Small intestine (tissue), 7 donors: ENCODE results near the gene TDRD12. TPM values are rescaled to one million over a fixed set of nuclear protein-coding genes. Genes with fewer than 3 reads are reported as not detected.
"Not testable (repeated sequence)": the region's sequence is repeated elsewhere in the genome, so short reads cannot be mapped to it uniquely, and the experiment has no call there.

Source experiments
- DNase-seq, 2 donors: peaks; one replicate each; pipeline versions ENCODE4 v3.0.0 to v3.0.0-alpha.2; 2013
- FAIRE-seq: peaks from 2 replicates; lab custom pipeline; 2012; peaks lifted over from hg19 to GRCh38; lab: Jason Lieb, UNC
- H3K27ac ChIP-seq, 3 donors: one replicate each; pipeline ENCODE4 v1.5.1; 2013; ENCODE audit warnings: low read length in 2 of 3, mild to moderate bottlenecking in 2 of 3, control low read depth in 1 of 3, inconsistent platforms in 1 of 3, low read depth in 1 of 3, moderate library complexity in 1 of 3
- H3K27me3 ChIP-seq, 3 donors: one replicate each; pipeline ENCODE4 v1.6.1; 2013; ENCODE audit warnings: low read length in 3 of 3, inconsistent platforms in 1 of 3; ENCODE audit not compliant: control insufficient read depth in 3 of 3, insufficient read depth in 3 of 3
- H3K36me3 ChIP-seq, 3 donors: one replicate each; pipeline ENCODE4 v1.6.1; 2013; ENCODE audit warnings: low read length in 3 of 3, inconsistent platforms in 1 of 3, low read depth in 1 of 3, mild to moderate bottlenecking in 1 of 3, moderate library complexity in 1 of 3; ENCODE audit not compliant: control insufficient read depth in 3 of 3, insufficient read depth in 2 of 3
- H3K4me1 ChIP-seq, 3 donors: one replicate each; pipeline ENCODE4 v1.6.1; 2013; ENCODE audit warnings: low read length in 2 of 3, inconsistent platforms in 1 of 3, low read depth in 1 of 3, mild to moderate bottlenecking in 1 of 3, moderate library complexity in 1 of 3; ENCODE audit not compliant: control insufficient read depth in 3 of 3, insufficient read depth in 2 of 3
- H3K4me3 ChIP-seq, 3 donors: one replicate each; pipeline ENCODE4 v1.5.1; 2013; ENCODE audit warnings: low read length in 3 of 3, control low read depth in 1 of 3, inconsistent platforms in 1 of 3, low read depth in 1 of 3, mild to moderate bottlenecking in 1 of 3, moderate library complexity in 1 of 3
- H3K9me3 ChIP-seq, 2 donors: one replicate each; pipeline ENCODE4 v1.6.1; 2013; ENCODE audit warnings: low read depth in 1 of 2, low read length in 1 of 2; ENCODE audit not compliant: control insufficient read depth in 2 of 2, insufficient read depth in 1 of 2
- WGBS, 3 donors: extraction: QIAGEN DNeasy Blood & Tissue Kit; methylation state at CpG; one replicate each; pipeline ENCODE4 v1.1.7; 2013; 5-methylcytosine and 5-hydroxymethylcytosine counted together
- polyA plus RNA-seq, 4 donors: library from polyadenylated mRNA; stranded (reverse) in 3 of 4; unstranded in 1 of 4; fragments of 200-250 nt in 3 of 4; fragments of 120-200 nt in 1 of 4; gene quantifications; one replicate each; pipeline versions ENCODE4 v1.2.1 to v1.2.3, GENCODE V29; 2013
- donor health status: healthy with polysubstance abuse.
- donor health status: control.
- donor health status: control.
- donor health status: Bipolar disorder and iron deficiency.
- donor health status: healthy.

TDRD12 gene
- polyA plus RNA-seq, 4 donors, result 0.12 to 0.46 (median 0.22) TPM; not detected in 1

GRCh38 chr19:32837531-32837930, 118.0 kb downstream of the TDRD12 start:
- no peak for DNase-seq
- Histone ChIP-seq H3K4me3 (no peak overlapping the region), H3K9me3 (peaks cover 0 to 4% of the 10 kb centered on the region in 2 donors), H3K4me1 (no peaks in the 10 kb centered on the region), H3K36me3 (peaks cover 2 to 17% (median 7%) of the 10 kb centered on the region in 3 donors), H3K27me3 (no peaks in the 10 kb centered on the region), H3K27ac (no peak overlapping the region)
- WGBS, 3 donors, result 77 to 86% (median 85%) methylated on average over 7 of the region's 7 CpGs
- FAIRE-seq, result no peak

DNA sequence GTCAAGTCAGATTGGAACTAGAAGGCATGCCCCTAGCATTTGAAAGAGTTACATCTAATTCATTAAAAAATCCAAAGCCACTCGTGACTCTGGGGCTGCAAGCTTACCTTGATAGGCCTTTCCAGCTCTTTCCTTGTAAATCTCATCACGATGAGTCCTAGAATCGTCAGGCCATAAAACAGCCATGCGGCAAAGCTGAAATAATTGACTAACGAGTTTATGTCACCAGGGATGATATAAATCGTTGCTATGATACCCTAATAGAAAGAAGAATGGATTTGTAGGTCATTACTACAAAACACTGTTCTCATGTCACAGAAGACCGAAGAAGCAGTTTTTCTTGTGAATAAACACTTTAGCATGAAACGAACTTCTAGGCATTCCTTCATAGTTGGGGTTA, 122.5 kb downstream of the TDRD12 start:
- H3K9me3 ChIP-seq, result peaks cover 0 to 6% of the 10 kb centered on the region in 2 donors
- FAIRE-seq (no peak), DNase-seq (no peak)
- H3K4me1 ChIP-seq, result no peaks in the 10 kb centered on the region
- no peaks in the 10 kb centered on the region for H3K27me3 ChIP-seq
- peaks cover 2 to 22% (median 10%) of the 10 kb centered on the region in 3 donors for H3K36me3 ChIP-seq
- no peak overlapping the region for H3K27ac ChIP-seq
- WGBS, 3 donors, result 88 to 89% (median 88%) methylated on average over 8 of the region's 8 CpGs
- no peak overlapping the region for H3K4me3 ChIP-seq

DNA sequence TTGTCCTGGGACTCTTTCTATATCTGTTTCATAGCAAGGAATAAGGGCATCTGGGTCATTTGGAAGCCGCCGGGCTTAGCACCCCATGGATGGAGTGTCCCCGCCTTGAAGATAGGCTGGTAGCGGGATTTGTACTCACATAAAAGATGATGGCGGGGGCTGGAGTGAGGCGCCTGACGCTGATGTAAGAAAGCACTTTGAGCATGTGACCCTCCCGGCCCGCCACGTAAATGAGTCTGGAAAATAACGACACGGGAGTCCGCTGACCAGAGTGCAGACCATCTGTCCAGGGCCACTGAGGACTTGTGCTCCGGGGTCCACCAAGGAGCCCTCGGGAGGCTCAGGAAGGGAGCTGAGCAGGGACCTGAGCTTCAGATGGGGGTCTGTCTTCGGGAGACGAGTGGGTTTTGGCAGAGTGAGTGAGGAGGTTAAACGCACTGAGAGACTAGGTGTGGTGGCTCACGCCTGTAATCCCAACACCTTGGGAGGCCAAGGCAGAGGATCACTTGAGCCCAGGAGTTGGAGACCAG, 124.2 kb downstream of the TDRD12 start:
- WGBS, 3 donors, result 92 to 96% (median 96%) methylated on average over 19 of the region's 19 CpGs
- Histone ChIP-seq H3K4me3 (no peak overlapping the region), H3K27ac (no peak overlapping the region), H3K36me3 (peaks cover 2 to 22% (median 10%) of the 10 kb centered on the region in 3 donors), H3K27me3 (no peaks in the 10 kb centered on the region), H3K4me1 (no peaks in the 10 kb centered on the region), H3K9me3 (peaks cover 0 to 6% of the 10 kb centered on the region in 2 donors)
- no peak for FAIRE-seq
- no peak for DNase-seq

GRCh38 chr19:32848035-32848434, 128.5 kb downstream of the TDRD12 start:
- H3K9me3 ChIP-seq, H3K4me3 ChIP-seq, H3K27me3 ChIP-seq, H3K4me1 ChIP-seq, H3K36me3 ChIP-seq, H3K27ac ChIP-seq, FAIRE-seq, DNase-seq: not testable (repeated sequence)
- WGBS, 3 donors, result no CpG with 5 or more reads among the region's 2 CpGs

DNA sequence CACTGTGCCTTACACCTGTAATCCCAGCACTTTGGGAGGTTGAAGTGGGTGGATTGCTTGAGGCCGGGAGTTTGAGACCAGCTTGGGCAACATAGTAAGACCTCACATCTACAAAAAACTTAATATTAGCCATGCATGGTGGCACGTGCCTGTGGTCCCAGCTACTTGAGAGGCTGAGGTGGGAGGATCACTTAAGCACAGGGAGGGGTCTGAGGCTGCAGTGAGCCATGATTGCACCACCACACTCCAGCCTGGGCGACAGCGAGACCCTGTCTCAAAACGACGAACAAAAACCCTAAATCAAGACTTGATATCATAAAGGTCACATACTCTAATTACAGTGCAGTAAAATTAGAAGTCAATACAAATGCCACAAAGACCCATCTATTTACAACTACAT, 132.6 kb downstream of the TDRD12 start:
- Histone ChIP-seq H3K36me3 (peaks cover 0 to 12% (median 7%) of the 10 kb centered on the region in 3 donors), H3K27me3 (no peaks in the 10 kb centered on the region), H3K9me3 (no peaks in the 10 kb centered on the region), H3K27ac (no peak overlapping the region), H3K4me1 (no peaks in the 10 kb centered on the region), H3K4me3 (no peak overlapping the region)
- DNase-seq, result no peak
- no peak for FAIRE-seq
- WGBS, 3 donors, result 76 to 88% (median 85%) methylated on average over 6 of the region's 6 CpGs

DNA sequence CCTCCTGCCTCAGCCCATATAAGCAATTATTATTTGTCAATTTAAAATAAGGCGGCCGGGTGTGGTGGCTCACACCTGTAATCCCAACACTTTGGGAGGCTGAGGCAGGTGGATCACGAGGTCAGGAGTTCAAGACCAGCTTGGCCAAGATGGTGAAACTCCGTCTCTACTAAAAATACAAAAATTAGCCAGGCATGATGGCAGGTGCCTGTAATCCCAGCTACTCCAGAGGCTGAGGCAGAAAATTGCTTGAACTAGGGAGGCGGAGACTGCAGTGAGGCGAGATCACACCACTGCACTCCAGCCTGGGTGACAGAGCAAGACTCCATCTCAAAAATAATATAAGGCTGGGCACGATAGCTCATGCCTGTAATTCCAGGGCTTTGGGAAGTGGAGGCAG, 137.3 kb downstream of the TDRD12 start:
- H3K9me3 ChIP-seq, H3K4me3 ChIP-seq, FAIRE-seq, DNase-seq, H3K27ac ChIP-seq, H3K27me3 ChIP-seq, H3K4me1 ChIP-seq: not testable (repeated sequence)
- H3K36me3 ChIP-seq, result peaks cover 0 to 32% (median 13%) of the 10 kb centered on the region in 3 donors
- WGBS, 3 donors, result 90 to 95% (median 93%) methylated on average over 7 of the region's 7 CpGs

DNA sequence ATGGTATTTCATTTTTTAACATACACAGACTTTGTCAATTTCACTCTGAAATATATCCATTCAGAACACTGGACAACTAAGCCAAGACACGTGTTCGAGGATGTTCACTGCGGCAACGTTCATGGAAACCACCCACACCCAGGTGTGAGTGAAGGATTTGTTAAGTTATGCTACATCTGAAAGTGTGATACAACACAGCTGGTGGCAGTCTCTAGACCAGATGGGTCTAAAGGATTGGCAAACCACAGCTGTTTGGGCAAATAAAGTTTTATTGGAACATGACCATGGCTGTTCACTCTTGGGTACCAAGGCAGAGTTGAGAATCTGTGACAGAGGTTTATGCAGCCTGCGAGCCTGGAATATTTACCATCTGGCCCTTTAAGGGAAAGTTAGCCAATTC, 138.0 kb downstream of the TDRD12 start:
- no peaks in the 10 kb centered on the region for H3K4me1 ChIP-seq
- DNase-seq (no peak), FAIRE-seq (no peak)
- no peak overlapping the region for H3K4me3 ChIP-seq
- no peaks in the 10 kb centered on the region for H3K27me3 ChIP-seq
- no peaks in the 10 kb centered on the region for H3K9me3 ChIP-seq
- no peak overlapping the region for H3K27ac ChIP-seq
- H3K36me3 ChIP-seq, result peaks cover 0 to 39% (median 17%) of the 10 kb centered on the region in 3 donors
- WGBS, 3 donors, result 88 to 96% (median 90%) methylated on average over 5 of the region's 5 CpGs

GRCh38 chr19:32858155-32858554, 138.6 kb downstream of the TDRD12 start:
- DNase-seq, result no peak

DNA sequence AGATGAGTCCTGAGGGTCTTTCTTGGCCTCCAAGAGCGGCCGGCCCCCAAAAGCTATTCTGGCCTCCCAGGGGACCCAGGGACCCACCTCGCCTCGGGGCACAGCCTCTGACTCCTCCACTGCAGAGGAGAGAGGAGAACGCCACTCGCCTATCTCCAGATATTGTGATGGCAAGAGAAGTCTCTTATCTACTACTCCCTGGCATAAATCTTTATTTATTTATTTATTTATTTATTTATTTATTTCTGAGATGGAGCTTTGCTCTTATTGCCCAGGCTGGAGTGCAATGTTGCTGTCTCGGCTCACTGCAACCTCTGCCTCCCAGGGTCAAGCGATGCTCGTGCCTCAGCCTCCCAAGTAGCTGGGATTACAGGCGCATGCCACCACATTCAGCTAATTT, 139.0 kb downstream of the TDRD12 start:
- Histone ChIP-seq H3K9me3 (no peaks in the 10 kb centered on the region), H3K36me3 (peaks cover 0 to 49% (median 20%) of the 10 kb centered on the region in 3 donors), H3K4me3 (no peak overlapping the region), H3K27ac (no peak overlapping the region), H3K4me1 (no peaks in the 10 kb centered on the region), H3K27me3 (no peaks in the 10 kb centered on the region)
- 93 to 97% (median 95%) methylated on average over 10 of the region's 10 CpGs for WGBS, 3 donors
- FAIRE-seq (no peak), DNase-seq (no peak)

More at GRCh38 chr19:32858155-32858554, 138.6 kb downstream of the TDRD12 start:
- no peak for FAIRE-seq
- Histone ChIP-seq H3K27me3 (no peaks in the 10 kb centered on the region), H3K36me3 (peaks cover 0 to 44% (median 20%) of the 10 kb centered on the region in 3 donors), H3K4me3 (no peak overlapping the region), H3K27ac (no peak overlapping the region), H3K9me3 (no peaks in the 10 kb centered on the region), H3K4me1 (no peaks in the 10 kb centered on the region)
- 88 to 91% (median 89%) methylated on average over 13 of the region's 13 CpGs for WGBS, 3 donors
